GM19452 (cell line): ENCODE measurements around the gene DPEP2NB.

ENCODE experiments used
- ATAC-seq: cut with Tn5 transposase; IDR thresholded peaks from one replicate; pipeline ENCODE4 v1.9.1; 2021; ENCODE audit not compliant: unreplicated experiment

DPEP2NB gene

GRCh38 chr16:67964477-67965131 lies 51.1 kb downstream of the DPEP2NB start:
- ATAC-seq = no peak

- no peak for ATAC-seq
Measured at GRCh38 chr16:67963662-67964321, 51.9 kb downstream of the DPEP2NB start.
